ENCODE results near the gene VPS25. TPM values are rescaled to one million over a fixed set of nuclear protein-coding genes. Genes with fewer than 3 reads are reported as not detected.

Gene VPS25
- total RNA-seq, 1 donor from 2014 or later: 88.7 TPM

DNA sequence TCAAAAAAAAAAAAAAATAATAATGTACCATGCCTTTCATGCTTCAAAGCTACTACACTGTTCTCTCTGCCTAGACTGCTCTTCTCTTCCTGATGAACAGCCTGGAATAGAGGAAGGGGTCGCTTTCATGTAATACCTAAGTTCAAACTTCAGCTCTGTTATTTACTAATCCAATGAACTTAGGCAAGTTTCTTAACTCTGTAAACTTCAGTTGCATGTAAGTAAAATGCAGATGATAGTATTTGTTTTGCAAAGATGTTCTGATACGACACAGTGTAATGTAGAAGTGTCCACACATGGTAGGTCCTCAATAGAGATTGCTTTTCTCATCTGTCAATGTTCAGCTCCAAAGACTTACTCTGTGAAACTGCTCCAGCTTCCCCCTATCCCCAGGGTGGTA is 18.7 kb downstream of the VPS25 start:
- Mint-ChIP-seq H3K9me3 (no peaks in the 10 kb centered on the region), H3K27ac (ENCODE audit: unreplicated experiment) (no peak overlapping the region), H3K36me3 (ENCODE audit: low read depth) (peaks cover 5% of the 10 kb centered on the region), H3K27me3 (ENCODE audit: low read depth) (peaks cover 18% of the 10 kb centered on the region), H3K4me3 (no peak overlapping the region), H3K4me1 (no peaks in the 10 kb centered on the region)
- DNase-seq (ENCODE audit: low read depth, low spot score): no peak
- TF ChIP-seq, protein P1, sequence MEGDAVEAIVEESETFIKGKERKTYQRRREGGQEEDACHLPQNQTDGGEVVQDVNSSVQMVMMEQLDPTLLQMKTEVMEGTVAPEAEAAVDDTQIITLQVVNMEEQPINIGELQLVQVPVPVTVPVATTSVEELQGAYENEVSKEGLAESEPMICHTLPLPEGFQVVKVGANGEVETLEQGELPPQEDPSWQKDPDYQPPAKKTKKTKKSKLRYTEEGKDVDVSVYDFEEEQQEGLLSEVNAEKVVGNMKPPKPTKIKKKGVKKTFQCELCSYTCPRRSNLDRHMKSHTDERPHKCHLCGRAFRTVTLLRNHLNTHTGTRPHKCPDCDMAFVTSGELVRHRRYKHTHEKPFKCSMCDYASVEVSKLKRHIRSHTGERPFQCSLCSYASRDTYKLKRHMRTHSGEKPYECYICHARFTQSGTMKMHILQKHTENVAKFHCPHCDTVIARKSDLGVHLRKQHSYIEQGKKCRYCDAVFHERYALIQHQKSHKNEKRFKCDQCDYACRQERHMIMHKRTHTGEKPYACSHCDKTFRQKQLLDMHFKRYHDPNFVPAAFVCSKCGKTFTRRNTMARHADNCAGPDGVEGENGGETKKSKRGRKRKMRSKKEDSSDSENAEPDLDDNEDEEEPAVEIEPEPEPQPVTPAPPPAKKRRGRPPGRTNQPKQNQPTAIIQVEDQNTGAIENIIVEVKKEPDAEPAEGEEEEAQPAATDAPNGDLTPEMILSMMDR (conservative IDR thresholded peaks at IDR 0.05): no peak

DNA sequence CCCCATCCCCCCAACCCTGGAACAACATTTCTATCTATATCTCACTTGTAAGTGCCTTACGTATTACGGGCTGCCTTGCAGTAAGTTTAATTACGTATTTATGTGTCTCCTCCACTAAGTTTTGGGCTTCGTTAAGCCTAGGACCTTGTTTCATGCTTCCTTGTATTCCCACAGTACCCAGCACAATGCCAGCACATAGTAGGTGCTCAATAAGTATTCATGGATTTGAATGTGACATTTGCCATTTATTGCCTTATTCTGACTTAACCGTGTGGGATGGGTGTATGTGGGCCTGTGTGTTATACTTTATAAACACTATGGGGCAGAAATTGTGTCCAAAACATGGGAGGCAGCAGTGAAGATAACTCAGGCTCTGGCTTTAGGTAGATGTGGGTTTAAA is 19.3 kb downstream of the VPS25 start:
- Mint-ChIP-seq H3K27me3 (ENCODE audit: low read depth) (peaks cover 15% of the 10 kb centered on the region), H3K9me3 (no peaks in the 10 kb centered on the region), H3K27ac (ENCODE audit: unreplicated experiment) (no peak overlapping the region), H3K36me3 (ENCODE audit: low read depth) (peaks cover 5% of the 10 kb centered on the region), H3K4me1 (peaks cover 4% of the 10 kb centered on the region), H3K4me3 (peak overlapping the region; percentile 26)
- DNase-seq (ENCODE audit: low read depth, low spot score): no peak
- TF ChIP-seq, protein P1 (conservative IDR thresholded peaks at IDR 0.05): no peak

DNA sequence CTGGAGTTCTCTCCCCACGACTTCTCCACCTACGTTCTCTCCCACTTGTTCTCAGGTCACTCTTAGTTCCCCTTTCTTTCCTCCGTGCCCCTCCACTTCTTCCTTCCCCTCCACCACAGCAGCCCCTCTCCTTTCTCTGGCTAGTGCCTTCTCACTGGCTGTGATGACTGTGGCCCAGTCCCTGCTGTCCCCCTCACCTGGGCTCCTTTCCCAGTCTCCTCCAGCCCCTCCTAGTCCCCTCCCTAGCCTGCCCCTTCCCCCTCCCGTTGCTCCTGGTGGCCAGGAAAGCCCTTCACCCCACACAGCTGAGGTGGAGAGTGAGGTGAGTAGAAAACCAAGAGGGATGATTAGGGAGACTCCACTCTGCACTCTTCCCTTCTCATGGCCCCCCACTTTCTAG is 21.8 kb downstream of the VPS25 start:
- no peak for DNase-seq (ENCODE audit: low read depth, low spot score)
- Mint-ChIP-seq H3K4me1 (peaks cover 13% of the 10 kb centered on the region), H3K36me3 (ENCODE audit: low read depth) (peaks cover 9% of the 10 kb centered on the region), H3K27ac (ENCODE audit: unreplicated experiment) (no peak overlapping the region), H3K27me3 (ENCODE audit: low read depth) (peaks cover 13% of the 10 kb centered on the region), H3K4me3 (peak overlapping the region; percentile 69), H3K9me3 (peaks cover 3% of the 10 kb centered on the region)
- TF ChIP-seq, protein P1 (conservative IDR thresholded peaks at IDR 0.05): no peak

DNA sequence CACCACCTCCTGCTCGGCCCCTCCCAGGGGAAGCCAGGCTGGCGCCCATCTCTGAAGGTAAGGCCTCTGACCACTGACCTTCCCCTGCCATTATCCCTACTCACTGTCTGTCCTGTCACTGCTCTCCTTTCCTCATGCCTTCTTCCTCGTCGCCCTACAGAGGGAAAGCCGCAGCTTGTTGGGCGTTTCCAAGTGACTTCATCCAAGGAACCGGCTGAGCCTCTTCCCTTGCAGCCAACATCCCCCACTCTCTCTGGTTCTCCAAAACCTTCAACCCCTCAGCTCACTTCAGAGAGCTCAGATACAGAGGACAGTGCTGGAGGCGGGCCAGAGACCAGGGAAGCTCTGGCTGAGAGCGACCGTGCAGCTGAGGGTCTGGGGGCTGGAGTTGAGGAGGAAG is 22.2 kb downstream of the VPS25 start:
- Mint-ChIP-seq H3K9me3 (peaks cover 3% of the 10 kb centered on the region), H3K27ac (ENCODE audit: unreplicated experiment) (no peak overlapping the region), H3K4me3 (peak overlapping the region; percentile 69), H3K36me3 (ENCODE audit: low read depth) (peaks cover 9% of the 10 kb centered on the region), H3K27me3 (ENCODE audit: low read depth) (peaks cover 17% of the 10 kb centered on the region), H3K4me1 (peaks cover 13% of the 10 kb centered on the region)
- TF ChIP-seq, protein P1 (conservative IDR thresholded peaks at IDR 0.05): no peak
- DNase-seq (ENCODE audit: low read depth, low spot score): no peak

DNA sequence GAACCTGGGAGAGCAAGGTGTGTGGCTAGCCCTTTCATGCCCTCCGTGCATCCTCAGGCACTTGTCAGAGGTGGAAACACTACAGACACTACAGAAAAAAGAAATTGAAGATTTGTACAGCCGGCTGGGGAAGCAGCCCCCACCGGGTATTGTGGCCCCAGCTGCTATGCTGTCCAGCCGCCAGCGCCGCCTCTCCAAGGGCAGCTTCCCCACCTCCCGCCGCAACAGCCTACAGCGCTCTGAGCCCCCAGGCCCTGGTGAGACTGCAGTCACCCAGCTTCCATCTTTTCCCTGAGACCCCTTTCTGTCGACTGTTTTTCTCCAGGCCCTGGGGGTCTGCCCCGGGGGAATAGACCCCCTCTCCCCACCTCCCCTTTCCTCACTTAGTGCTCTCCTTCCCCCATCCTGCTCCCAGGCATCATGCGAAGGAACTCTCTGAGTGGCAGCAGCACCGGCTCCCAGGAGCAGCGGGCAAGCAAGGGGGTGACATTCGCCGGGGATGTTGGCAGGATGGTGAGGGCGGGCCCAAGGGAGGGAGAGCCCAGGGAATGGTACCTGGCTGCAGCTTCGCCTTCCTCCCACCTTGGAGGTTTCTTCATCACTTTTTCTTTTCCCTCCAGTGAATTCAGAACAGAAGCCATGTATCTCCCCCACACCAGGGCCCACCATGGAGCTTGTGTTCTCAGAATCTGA is 23.0 kb downstream of the VPS25 start:
- Mint-ChIP-seq H3K4me1 (peaks cover 13% of the 10 kb centered on the region), H3K27ac (ENCODE audit: unreplicated experiment) (no peak overlapping the region), H3K4me3 (peak overlapping the region; percentile 98), H3K27me3 (ENCODE audit: low read depth) (peaks cover 18% of the 10 kb centered on the region), H3K9me3 (peaks cover 3% of the 10 kb centered on the region), H3K36me3 (ENCODE audit: low read depth) (peaks cover 9% of the 10 kb centered on the region)
- DNase-seq (ENCODE audit: low read depth, low spot score): no peak
- TF ChIP-seq, protein P1 (conservative IDR thresholded peaks at IDR 0.05): no peak
